ENCODE results near the gene NFYA.

DNA sequence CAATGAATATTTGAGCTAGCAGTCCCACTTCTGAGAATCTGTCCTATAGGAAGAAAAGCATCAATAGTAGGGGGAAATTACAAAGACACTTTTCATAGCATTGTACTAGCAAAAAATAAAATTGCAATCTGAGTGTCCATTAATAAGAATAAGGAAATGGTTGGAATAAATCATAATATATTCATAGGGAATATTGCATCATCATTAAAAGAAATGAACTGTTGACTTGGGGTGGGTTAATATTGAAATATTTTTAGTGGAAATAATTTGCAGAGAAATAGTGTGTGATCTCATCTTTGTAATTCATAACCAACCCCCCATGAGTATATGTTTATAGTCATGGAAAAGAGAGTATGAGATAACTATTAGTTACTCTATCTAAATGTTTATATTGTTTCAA lies 12.4 kb downstream of the NFYA start:
- TF ChIP-seq CTCF (IDR thresholded peaks at IDR 0.05) (no peak), POLR2A (IDR thresholded peaks at IDR 0.05) (no peak)

Measured in testis (tissue), 2 donors.